ENCODE data around the gene HOXB4. TPM values are rescaled to one million over a fixed set of nuclear protein-coding genes. Genes with fewer than 3 reads are reported as not detected.

Gene HOXB4
- total and polyA plus RNA-seq, 2 donors (not counting 1 experiment from before 2014, with no cell fraction given) = 3.8 to 8.9 TPM

GRCh38 chr17:48593126-48593829, 15.1 kb upstream of the HOXB4 start, which contains the start of gene HOXB5:
TSS of gene HOXB5 (minus strand) at chr17:48593779. CDS start at chr17:48593682, 97 bp downstream.
- TF ChIP-seq EZH2 (IDR thresholded peaks at IDR 0.05; ENCODE audit: low read length, missing control alignments) = no peak
- no peak for TF ChIP-seq CTCF (conservative IDR thresholded peaks at IDR 0.05 in 1 of 2, IDR thresholded peaks at IDR 0.05 in 1 of 2; ENCODE audit: low read depth in 1 of 2, low read length in 2 of 2)
- DNase-seq (ENCODE audit: low read depth in 2 of 2) = peak in 1 of 2 donors; percentile 54
- no peaks in the 10 kb centered on the region for H4K20me1 ChIP-seq (ENCODE audit: control insufficient read depth, extremely low read depth, insufficient read depth, low read length)
- H3K27ac ChIP-seq (ENCODE audit: insufficient read depth, low read length) = peak within 1 kb of the TSS; percentile 98
- peak within 1 kb of the TSS; percentile 95 for H3K4me2 ChIP-seq (ENCODE audit: extremely low read depth, insufficient read depth, low read length)
- peaks cover 97% of the 10 kb centered on the region for H3K79me2 ChIP-seq (ENCODE audit: control insufficient read depth, insufficient read depth, low read length)
- peaks cover 2% of the 10 kb centered on the region for H3K4me1 ChIP-seq (ENCODE audit: control insufficient read depth, extremely low read depth, insufficient read depth, low read length)
- peak within 1 kb of the TSS; percentile 94 for H3K9ac ChIP-seq (ENCODE audit: insufficient read depth, low read length)
- no peaks in the 10 kb centered on the region for H3K9me3 ChIP-seq (ENCODE audit: control insufficient read depth, insufficient read depth, low read depth, low read length)
- no peaks in the 10 kb centered on the region for H3K27me3 ChIP-seq (ENCODE audit: control insufficient read depth, insufficient read depth, low read length)
- peak within 1 kb of the TSS; percentile 83 to 98 (median 92) for H3K4me3 ChIP-seq (replicated peaks in 1 of 4; ENCODE audit: control extremely low read depth in 1 of 4, insufficient read depth in 1 of 4, low read depth in 3 of 4, low read length in 4 of 4)
- H3K36me3 ChIP-seq (ENCODE audit: control insufficient read depth, insufficient read depth, low read length) = peaks cover 4% of the 10 kb centered on the region
- no peak within 1 kb of the TSS for H2AFZ ChIP-seq (ENCODE audit: low read length)

GRCh38 chr17:48592577-48592976, 14.4 kb upstream of the HOXB4 start:
- Histone ChIP-seq H3K4me2 (ENCODE audit: extremely low read depth, insufficient read depth, low read length) (peak overlapping the region; percentile 81), H3K79me2 (ENCODE audit: control insufficient read depth, insufficient read depth, low read length) (peaks cover 97% of the 10 kb centered on the region), H3K4me1 (ENCODE audit: control insufficient read depth, extremely low read depth, insufficient read depth, low read length) (peaks cover 2% of the 10 kb centered on the region), H2AFZ (ENCODE audit: low read length) (no peak overlapping the region), H3K36me3 (ENCODE audit: control insufficient read depth, insufficient read depth, low read length) (peaks cover 4% of the 10 kb centered on the region), H3K27me3 (ENCODE audit: control insufficient read depth, insufficient read depth, low read length) (no peaks in the 10 kb centered on the region), H3K9ac (ENCODE audit: insufficient read depth, low read length) (peak overlapping the region; percentile 94), H3K9me3 (ENCODE audit: control insufficient read depth, insufficient read depth, low read depth, low read length) (no peaks in the 10 kb centered on the region), H3K27ac (ENCODE audit: insufficient read depth, low read length) (peak overlapping the region; percentile 98), H4K20me1 (ENCODE audit: control insufficient read depth, extremely low read depth, insufficient read depth, low read length) (no peaks in the 10 kb centered on the region), H3K4me3 (replicated peaks in 1 of 4; ENCODE audit: control extremely low read depth in 1 of 4, insufficient read depth in 1 of 4, low read depth in 3 of 4, low read length in 4 of 4) (peak overlapping the region; percentile 83 to 98 (median 92))
- no peak for TF ChIP-seq CTCF (conservative IDR thresholded peaks at IDR 0.05 in 1 of 2, IDR thresholded peaks at IDR 0.05 in 1 of 2; ENCODE audit: low read depth in 1 of 2, low read length in 2 of 2)
- TF ChIP-seq EZH2 (IDR thresholded peaks at IDR 0.05; ENCODE audit: low read length, missing control alignments) = no peak
- DNase-seq (ENCODE audit: low read depth in 2 of 2) = peak in 1 of 2 donors; percentile 35

- DNase-seq (ENCODE audit: low read depth in 2 of 2) = peak; percentile 28 to 64
- Histone ChIP-seq H3K4me1 (ENCODE audit: control insufficient read depth, extremely low read depth, insufficient read depth, low read length) (peaks cover 2% of the 10 kb centered on the region), H3K36me3 (ENCODE audit: control insufficient read depth, insufficient read depth, low read length) (peaks cover 4% of the 10 kb centered on the region), H4K20me1 (ENCODE audit: control insufficient read depth, extremely low read depth, insufficient read depth, low read length) (no peaks in the 10 kb centered on the region), H3K27me3 (ENCODE audit: control insufficient read depth, insufficient read depth, low read length) (no peaks in the 10 kb centered on the region), H3K27ac (ENCODE audit: insufficient read depth, low read length) (peak overlapping the region; percentile 98), H3K79me2 (ENCODE audit: control insufficient read depth, insufficient read depth, low read length) (peaks cover 97% of the 10 kb centered on the region), H3K9me3 (ENCODE audit: control insufficient read depth, insufficient read depth, low read depth, low read length) (no peaks in the 10 kb centered on the region), H3K4me3 (replicated peaks in 1 of 4; ENCODE audit: control extremely low read depth in 1 of 4, insufficient read depth in 1 of 4, low read depth in 3 of 4, low read length in 4 of 4) (peak overlapping the region; percentile 83 to 98 (median 92)), H3K4me2 (ENCODE audit: extremely low read depth, insufficient read depth, low read length) (peak overlapping the region; percentile 98), H2AFZ (ENCODE audit: low read length) (no peak overlapping the region), H3K9ac (ENCODE audit: insufficient read depth, low read length) (peak overlapping the region; percentile 94)
- no peak for TF ChIP-seq EZH2 (IDR thresholded peaks at IDR 0.05; ENCODE audit: low read length, missing control alignments)
- TF ChIP-seq CTCF (conservative IDR thresholded peaks at IDR 0.05 in 1 of 2, IDR thresholded peaks at IDR 0.05 in 1 of 2; ENCODE audit: low read depth in 1 of 2, low read length in 2 of 2) = no peak
These were observed 13.9 kb upstream of the HOXB4 start for GRCh38 chr17:48592057-48592514.
